ENCODE data around the gene SLC41A2. TPM values are rescaled to one million over a fixed set of nuclear protein-coding genes. Genes with fewer than 3 reads are reported as not detected.
"Not testable (repeated sequence)": the region's sequence is repeated elsewhere in the genome, so short reads cannot be mapped to it uniquely, and the experiment has no call there.

SLC41A2 gene
- 16.4 and 19.0 TPM in 2 replicates for total RNA-seq

GRCh38 chr12:104958001-104958804 lies at the start of gene SLC41A2:
TSS of gene SLC41A2 (minus strand) at chr12:104958290. CDS start at chr12:104928527, 29,763 bp downstream.
- peak within 1 kb of the TSS; percentile 90 for H3K4me3 Mint-ChIP-seq
- peaks cover 45% of the 10 kb centered on the region for H3K4me1 Mint-ChIP-seq (ENCODE audit: low read depth)
- H3K27ac Mint-ChIP-seq: peak within 1 kb of the TSS; percentile 96
- H3K27me3 Mint-ChIP-seq (ENCODE audit: insufficient read depth): peaks cover 23% of the 10 kb centered on the region
- intact Hi-C loops (cut with micrococcal nuclease): loop anchor here (1.0 to 5.0 kb wide), 10 partner anchors 28 to 671 kb away; partner anchors contain the start of genes CHST11, NOPCHAP1 and WASHC4
- H3K36me3 Mint-ChIP-seq (ENCODE audit: low read depth): peaks cover 4% of the 10 kb centered on the region
- DNase-seq (ENCODE audit: low spot score): peak; percentile 80
- H3K9me3 Mint-ChIP-seq: no peaks in the 10 kb centered on the region

GRCh38 chr12:105001476-105001875 lies 43.4 kb upstream of the SLC41A2 start:
- Mint-ChIP-seq H3K27ac (no peak overlapping the region), H3K4me3 (no peak overlapping the region), H3K9me3 (peaks cover 36% of the 10 kb centered on the region), H3K36me3 (ENCODE audit: low read depth) (peaks cover 83% of the 10 kb centered on the region), H3K27me3 (ENCODE audit: insufficient read depth) (no peaks in the 10 kb centered on the region), H3K4me1 (ENCODE audit: low read depth) (no peaks in the 10 kb centered on the region)
- no peak for DNase-seq (ENCODE audit: low spot score)
- intact Hi-C loops (cut with micrococcal nuclease): no loop called here

GRCh38 chr12:104999347-104999685 lies 41.2 kb upstream of the SLC41A2 start:
- H3K36me3 Mint-ChIP-seq (ENCODE audit: low read depth): peaks cover 82% of the 10 kb centered on the region

GRCh38 chr12:104998423-104999346 lies 40.6 kb upstream of the SLC41A2 start:
- Mint-ChIP-seq H3K4me1 (ENCODE audit: low read depth) (no peaks in the 10 kb centered on the region), H3K27ac (no peak overlapping the region), H3K9me3 (peaks cover 30% of the 10 kb centered on the region), H3K4me3 (no peak overlapping the region), H3K27me3 (ENCODE audit: insufficient read depth) (no peaks in the 10 kb centered on the region), H3K36me3 (ENCODE audit: low read depth) (peaks cover 81% of the 10 kb centered on the region)
- intact Hi-C loops (cut with micrococcal nuclease): no loop called here
- DNase-seq (ENCODE audit: low spot score): no peak

More at GRCh38 chr12:104999347-104999685, 41.2 kb upstream of the SLC41A2 start:
- no peaks in the 10 kb centered on the region for H3K27me3 Mint-ChIP-seq (ENCODE audit: insufficient read depth)
- peaks cover 30% of the 10 kb centered on the region for H3K9me3 Mint-ChIP-seq
- no peak for DNase-seq (ENCODE audit: low spot score)
- no peak overlapping the region for H3K4me3 Mint-ChIP-seq
- no peak overlapping the region for H3K27ac Mint-ChIP-seq
- no peaks in the 10 kb centered on the region for H3K4me1 Mint-ChIP-seq (ENCODE audit: low read depth)
- intact Hi-C loops (cut with micrococcal nuclease): no loop called here

GRCh38 chr12:104997541-104997940 lies 39.5 kb upstream of the SLC41A2 start:
- peaks cover 79% of the 10 kb centered on the region for H3K36me3 Mint-ChIP-seq (ENCODE audit: low read depth)
- no peak for DNase-seq (ENCODE audit: low spot score)
- H3K27ac Mint-ChIP-seq: no peak overlapping the region
- peaks cover 24% of the 10 kb centered on the region for H3K9me3 Mint-ChIP-seq
- H3K27me3 Mint-ChIP-seq (ENCODE audit: insufficient read depth): no peaks in the 10 kb centered on the region
- intact Hi-C loops (cut with micrococcal nuclease): no loop called here
- H3K4me3 Mint-ChIP-seq: no peak overlapping the region
- H3K4me1 Mint-ChIP-seq (ENCODE audit: low read depth): no peaks in the 10 kb centered on the region

- intact Hi-C loops (cut with micrococcal nuclease): no loop called here
- no peaks in the 10 kb centered on the region for H3K27me3 Mint-ChIP-seq (ENCODE audit: insufficient read depth)
Observed at GRCh38 chr12:104994336-104994735, 36.2 kb upstream of the SLC41A2 start.

GRCh38 chr12:104991565-104992128 lies 33.6 kb upstream of the SLC41A2 start:
- H3K36me3 Mint-ChIP-seq (ENCODE audit: low read depth): peaks cover 65% of the 10 kb centered on the region
- H3K27ac Mint-ChIP-seq: no peak overlapping the region
- H3K4me3 Mint-ChIP-seq: no peak overlapping the region
- intact Hi-C loops (cut with micrococcal nuclease): no loop called here
- DNase-seq (ENCODE audit: low spot score): no peak
- H3K4me1 Mint-ChIP-seq (ENCODE audit: low read depth): peaks cover 33% of the 10 kb centered on the region
- H3K9me3 Mint-ChIP-seq: peaks cover 4% of the 10 kb centered on the region
- no peaks in the 10 kb centered on the region for H3K27me3 Mint-ChIP-seq (ENCODE audit: insufficient read depth)

More at GRCh38 chr12:104994336-104994735, 36.2 kb upstream of the SLC41A2 start:
- no peak for DNase-seq (ENCODE audit: low spot score)
- no peak overlapping the region for H3K27ac Mint-ChIP-seq
- H3K4me3 Mint-ChIP-seq: no peak overlapping the region
- H3K36me3 Mint-ChIP-seq (ENCODE audit: low read depth): peaks cover 75% of the 10 kb centered on the region
- H3K4me1 Mint-ChIP-seq (ENCODE audit: low read depth): peaks cover 17% of the 10 kb centered on the region
- H3K9me3 Mint-ChIP-seq: peaks cover 4% of the 10 kb centered on the region

- no peak overlapping the region for H3K4me3 Mint-ChIP-seq
- H3K27me3 Mint-ChIP-seq (ENCODE audit: insufficient read depth): no peaks in the 10 kb centered on the region
- no peak for DNase-seq (ENCODE audit: low spot score)
- peaks cover 4% of the 10 kb centered on the region for H3K9me3 Mint-ChIP-seq
- peaks cover 62% of the 10 kb centered on the region for H3K36me3 Mint-ChIP-seq (ENCODE audit: low read depth)
- peaks cover 36% of the 10 kb centered on the region for H3K4me1 Mint-ChIP-seq (ENCODE audit: low read depth)
- H3K27ac Mint-ChIP-seq: no peak overlapping the region
- intact Hi-C loops (cut with micrococcal nuclease): no loop called here
Observed at GRCh38 chr12:104990950-104991349, 32.9 kb upstream of the SLC41A2 start.

GRCh38 chr12:104986022-104986941 lies 28.2 kb upstream of the SLC41A2 start, which contains the start of gene NOPCHAP1:
TSS of gene NOPCHAP1 (plus strand) at chr12:104986316. CDS start at chr12:104986353, 37 bp downstream.
- Mint-ChIP-seq H3K36me3 (ENCODE audit: low read depth) (peaks cover 29% of the 10 kb centered on the region), H3K27me3 (ENCODE audit: insufficient read depth) (peaks cover 3% of the 10 kb centered on the region), H3K9me3 (peaks cover 4% of the 10 kb centered on the region), H3K4me1 (ENCODE audit: low read depth) (peaks cover 44% of the 10 kb centered on the region), H3K4me3 (peak within 1 kb of the TSS; percentile 89), H3K27ac (peak within 1 kb of the TSS; percentile 57)
- intact Hi-C loops (cut with micrococcal nuclease): loop anchor here (1.0 to 5.0 kb wide), 9 partner anchors 28 to 700 kb away; partner anchors contain the start of genes SLC41A2 and WASHC4
- DNase-seq (ENCODE audit: low spot score): peak; percentile 83

- Mint-ChIP-seq H3K27me3 (ENCODE audit: insufficient read depth) (peaks cover 11% of the 10 kb centered on the region), H3K9me3 (peaks cover 4% of the 10 kb centered on the region), H3K4me3 (peak overlapping the region; percentile 79), H3K36me3 (ENCODE audit: low read depth) (peaks cover 23% of the 10 kb centered on the region), H3K27ac (peak overlapping the region; percentile 11), H3K4me1 (ENCODE audit: low read depth) (peaks cover 35% of the 10 kb centered on the region)
- no peak for DNase-seq (ENCODE audit: low spot score)
- intact Hi-C loops (cut with micrococcal nuclease): loop anchor here (5.0 kb wide), 3 partner anchors 47 to 303 kb away; no protein-coding TSS in a partner anchor
Observed at GRCh38 chr12:104985206-104985605, 27.1 kb upstream of the SLC41A2 start.

GRCh38 chr12:104977688-104978087 lies 19.6 kb upstream of the SLC41A2 start:
- H3K9me3 Mint-ChIP-seq; intact Hi-C loops (cut with micrococcal nuclease); H3K36me3 Mint-ChIP-seq (ENCODE audit: low read depth); DNase-seq (ENCODE audit: low spot score); H3K4me3 Mint-ChIP-seq; H3K4me1 Mint-ChIP-seq (ENCODE audit: low read depth); H3K27ac Mint-ChIP-seq: not testable (repeated sequence)
- peaks cover 24% of the 10 kb centered on the region for H3K27me3 Mint-ChIP-seq (ENCODE audit: insufficient read depth)

- no peaks in the 10 kb centered on the region for H3K9me3 Mint-ChIP-seq
- peaks cover 24% of the 10 kb centered on the region for H3K27me3 Mint-ChIP-seq (ENCODE audit: insufficient read depth)
- H3K4me3 Mint-ChIP-seq: no peak overlapping the region
- intact Hi-C loops (cut with micrococcal nuclease): no loop called here
- H3K4me1 Mint-ChIP-seq (ENCODE audit: low read depth): no peaks in the 10 kb centered on the region
- H3K36me3 Mint-ChIP-seq (ENCODE audit: low read depth): no peaks in the 10 kb centered on the region
- DNase-seq (ENCODE audit: low spot score): no peak
- H3K27ac Mint-ChIP-seq: no peak overlapping the region
Observed at GRCh38 chr12:104976703-104977102, 18.6 kb upstream of the SLC41A2 start.

Data from activated T-helper 1 cell treated with anti-CD3 and anti-CD28 coated beads, Interleukin-12 subunit alpha, Interleukin-12 subunit beta, Interleukin-2, Interleukin-4 antibody, amounts not matched to agents 30 ng/mL and 10 ng/mL and 1 ng/mL, durations not matched to agents 14 hours and 24 hours and 36 hours (primary cell).